GM18505 (cell line): ENCODE data around the gene GSTA4.

ENCODE experiments used
- ATAC-seq: cut with Tn5 transposase; IDR thresholded peaks from one replicate; pipeline ENCODE4 v1.9.1; 2021; ENCODE audit not compliant: unreplicated experiment
- POLR2A ChIP-seq: IDR thresholded peaks from 4 replicates; pipeline ENCODE4 v1.6.1; 2011; ENCODE audit warnings: borderline replicate concordance; ENCODE audit not compliant: insufficient read depth, insufficient read length; ENCODE audit errors: extremely low read depth

Gene GSTA4

GRCh38 chr6:52942221-52942620 lies 52.9 kb downstream of the GSTA4 start:
- TF ChIP-seq POLR2A: no peak
- ATAC-seq: no peak

GRCh38 chr6:52937908-52938307 lies 57.2 kb downstream of the GSTA4 start:
- no peak for ATAC-seq
- no peak for TF ChIP-seq POLR2A

DNA sequence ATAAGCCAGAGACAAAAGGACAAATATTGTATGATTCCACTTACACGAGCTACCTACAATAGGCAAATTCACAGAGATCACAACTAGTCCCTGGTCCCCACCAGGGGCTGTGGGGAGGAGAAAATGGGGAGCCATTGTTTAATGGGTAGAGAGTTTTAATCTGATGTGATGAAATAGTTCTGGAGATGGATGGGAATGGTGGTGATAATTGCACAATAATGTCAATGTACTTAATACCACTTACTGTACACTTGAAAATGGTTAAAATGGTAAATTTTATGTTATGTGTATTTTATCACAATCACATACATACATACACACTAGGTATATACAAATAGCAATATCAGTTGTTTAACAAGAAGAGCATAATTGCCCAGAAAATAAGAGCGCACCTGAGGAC lies 61.3 kb downstream of the GSTA4 start:
- TF ChIP-seq POLR2A: no peak
- ATAC-seq: no peak

DNA sequence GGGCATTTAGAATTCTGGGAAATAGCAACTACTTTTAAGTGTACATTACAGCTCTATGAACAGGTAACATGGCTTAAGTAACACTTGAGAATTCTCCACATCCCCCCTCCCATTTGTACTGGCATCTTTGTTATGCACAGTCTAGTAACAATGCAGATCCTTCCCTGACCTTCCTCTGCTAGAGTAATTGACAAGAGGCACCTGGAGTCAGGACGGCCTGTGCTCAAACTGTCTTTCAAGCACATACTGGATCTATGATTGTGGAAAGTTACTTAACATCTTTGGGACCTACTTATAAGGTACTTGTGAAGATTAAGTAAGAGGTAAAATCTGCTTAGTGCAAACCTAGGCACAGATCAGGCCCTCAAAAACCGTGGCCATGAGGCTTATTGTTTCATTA lies 63.7 kb downstream of the GSTA4 start:
- no peak for ATAC-seq
- no peak for TF ChIP-seq POLR2A

DNA sequence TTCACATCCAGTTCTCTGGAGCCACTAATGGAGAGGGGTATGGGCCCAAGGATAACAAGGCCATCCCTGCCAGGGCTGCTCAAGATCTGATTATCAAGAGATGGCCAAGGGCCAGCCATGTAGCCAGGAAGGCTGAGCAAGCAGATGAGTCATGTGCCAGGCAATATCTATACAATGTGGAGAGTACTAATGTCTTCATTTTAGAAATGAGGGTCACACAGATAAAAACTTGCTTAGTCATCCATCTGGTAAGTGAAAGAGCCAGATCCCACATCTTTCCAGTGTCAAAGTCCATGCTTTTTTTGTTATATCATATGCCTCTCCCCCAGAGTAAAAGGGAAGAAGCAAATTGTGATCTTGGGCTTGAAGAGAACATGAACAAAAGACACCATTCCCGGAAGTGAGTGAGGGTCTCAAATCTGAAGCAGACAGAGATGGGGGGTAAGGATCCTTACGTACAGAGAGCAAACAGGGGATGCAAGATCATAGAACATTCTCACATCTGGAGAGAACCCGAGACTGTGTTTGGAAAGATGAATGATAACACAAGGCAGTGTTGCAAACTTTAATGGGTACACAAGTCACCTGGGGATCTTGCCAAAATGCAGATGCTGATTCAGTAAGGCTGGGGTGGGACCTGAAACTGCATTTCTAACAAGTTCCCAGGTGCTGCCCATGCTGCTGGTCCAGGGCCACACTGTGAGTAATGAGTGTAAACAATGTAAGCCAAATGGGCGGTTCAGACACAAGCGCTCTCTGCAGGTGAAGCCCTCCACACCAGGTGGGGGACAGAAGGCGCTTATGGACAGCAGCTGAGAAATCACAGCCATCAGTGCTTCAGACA lies 65.5 kb downstream of the GSTA4 start:
- no peak for ATAC-seq
- no peak for TF ChIP-seq POLR2A
